Sigmoid colon (tissue), 4 donors: Measurements from ENCODE around the gene RRN3.
"Not testable (repeated sequence)": the region's sequence is repeated elsewhere in the genome, so short reads cannot be mapped to it uniquely, and the experiment has no call there.

Experiments
- POLR2A ChIP-seq, 2 donors: fragments of 450-650 bp; IDR thresholded peaks; one replicate each; pipeline ENCODE4 v1.6.1; 2016; ENCODE audit warnings: antibody characterized with exemption in 2 of 2, mild to moderate bottlenecking in 2 of 2, moderate library complexity in 2 of 2
- POLR2AphosphoS5 ChIP-seq, 4 donors: sonication (generic); formaldehyde crosslinking; IDR thresholded peaks; one replicate each; pipeline ENCODE4 v1.6.1; 2017; ENCODE audit warnings: antibody characterized with exemption in 4 of 4
- TF ChIP-seq, protein P1 (sequence below), 4 experiments: fragments of 450-650 bp in 3 of 4; fragments of 200-600 bp in 1 of 4; IDR thresholded peaks; one replicate each; pipeline ENCODE4 v1.5.1; 2016 to 2019; ENCODE audit warnings: antibody characterized with exemption in 4 of 4, mild to moderate bottlenecking in 3 of 4, moderate library complexity in 2 of 4

DNA sequence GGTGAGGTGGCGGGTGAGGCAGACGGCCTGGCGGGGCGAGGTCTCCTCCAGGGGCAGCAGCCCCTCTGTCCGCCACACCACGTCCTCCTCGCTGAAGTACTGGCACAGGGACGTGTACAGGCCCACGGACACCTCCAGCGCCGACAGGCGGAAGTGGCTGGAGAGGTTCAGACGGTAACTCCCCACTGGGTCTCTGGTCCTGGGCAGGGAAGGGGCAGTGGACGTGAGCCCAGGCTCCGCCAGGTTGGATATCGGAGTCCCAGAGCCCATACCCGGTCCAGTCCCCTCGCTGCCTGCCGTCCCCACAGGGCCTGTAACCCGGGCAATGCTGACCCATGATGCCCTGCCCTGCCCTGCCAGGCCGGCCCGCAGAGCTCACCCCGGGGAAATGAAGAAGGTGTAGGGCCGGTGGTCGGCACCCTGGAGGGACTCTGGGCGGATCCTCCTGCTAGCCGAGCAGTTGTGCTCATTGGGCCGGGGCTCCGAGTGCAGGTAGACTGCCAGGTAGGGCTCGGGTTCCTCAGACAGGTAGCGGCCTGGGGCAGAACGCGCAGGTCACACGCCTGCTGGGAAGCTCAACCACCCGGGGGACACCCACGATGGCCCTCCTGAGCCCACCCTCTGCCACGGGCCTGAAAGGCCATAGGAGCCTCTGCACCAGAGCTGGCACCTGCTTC, 36.3 kb upstream of the RRN3 start:
- not testable (repeated sequence) for TF ChIP-seq POLR2A, POLR2AphosphoS5 (IDR thresholded peaks at IDR 0.05)
- TF ChIP-seq, protein P1, sequence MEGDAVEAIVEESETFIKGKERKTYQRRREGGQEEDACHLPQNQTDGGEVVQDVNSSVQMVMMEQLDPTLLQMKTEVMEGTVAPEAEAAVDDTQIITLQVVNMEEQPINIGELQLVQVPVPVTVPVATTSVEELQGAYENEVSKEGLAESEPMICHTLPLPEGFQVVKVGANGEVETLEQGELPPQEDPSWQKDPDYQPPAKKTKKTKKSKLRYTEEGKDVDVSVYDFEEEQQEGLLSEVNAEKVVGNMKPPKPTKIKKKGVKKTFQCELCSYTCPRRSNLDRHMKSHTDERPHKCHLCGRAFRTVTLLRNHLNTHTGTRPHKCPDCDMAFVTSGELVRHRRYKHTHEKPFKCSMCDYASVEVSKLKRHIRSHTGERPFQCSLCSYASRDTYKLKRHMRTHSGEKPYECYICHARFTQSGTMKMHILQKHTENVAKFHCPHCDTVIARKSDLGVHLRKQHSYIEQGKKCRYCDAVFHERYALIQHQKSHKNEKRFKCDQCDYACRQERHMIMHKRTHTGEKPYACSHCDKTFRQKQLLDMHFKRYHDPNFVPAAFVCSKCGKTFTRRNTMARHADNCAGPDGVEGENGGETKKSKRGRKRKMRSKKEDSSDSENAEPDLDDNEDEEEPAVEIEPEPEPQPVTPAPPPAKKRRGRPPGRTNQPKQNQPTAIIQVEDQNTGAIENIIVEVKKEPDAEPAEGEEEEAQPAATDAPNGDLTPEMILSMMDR (IDR thresholded peaks at IDR 0.05): not testable (repeated sequence)
